BJ (cell line): ENCODE data around the gene APOBR. TPM values are rescaled to one million over a fixed set of nuclear protein-coding genes. Genes with fewer than 3 reads are reported as not detected.

Experiments
- CTCF ChIA-PET: fragments of 350-600 bp; formaldehyde crosslinking; extraction: SDS; loops from one replicate; lab custom pipeline; 2021; ENCODE audit warnings: antibody characterized with exemption, inconsistent platforms; lab: Yijun Ruan, JAX
- POLR2A ChIA-PET: fragments of 300-600 bp; sonication (Branson Sonifier 250); formaldehyde crosslinking; extraction: SDS; loops from one replicate; lab custom pipeline; 2021; ENCODE audit warnings: antibody characterized with exemption; lab: Charles Lee
- DNase-seq: peaks from one replicate; pipeline ENCODE4 v3.0.0-alpha.2; 2011; ENCODE audit warnings: low read depth
- H3K27me3 ChIP-seq: 2 replicates; pipeline ENCODE4 v1.6.0; 2011; ENCODE audit warnings: low read length; ENCODE audit not compliant: control insufficient read depth, insufficient read depth
- H3K36me3 ChIP-seq: 2 replicates; pipeline ENCODE4 v1.5.1; 2011; ENCODE audit warnings: low read length; ENCODE audit not compliant: control insufficient read depth, insufficient read depth
- H3K4me3 ChIP-seq: 2 replicates; pipeline ENCODE4 v1.5.1; 2011; ENCODE audit warnings: low read depth, mild to moderate bottlenecking, control low read depth, low read length
- CTCF ChIP-seq: IDR thresholded peaks from 2 replicates; pipeline ENCODE4 v1.5.1; 2011; ENCODE audit warnings: low read depth, mild to moderate bottlenecking, control low read depth, inconsistent platforms, low read length, moderate library complexity; ENCODE audit not compliant: insufficient read depth
- polyA plus RNA-seq: library from polyadenylated mRNA; depleted of rRNA; stranded (reverse); fragments of >200 nt; gene quantifications from 2 replicates; pipeline ENCODE4 v1.2.3, GENCODE V29; 2011

APOBR gene
- polyA plus RNA-seq, 1 experiment = not detected

DNA sequence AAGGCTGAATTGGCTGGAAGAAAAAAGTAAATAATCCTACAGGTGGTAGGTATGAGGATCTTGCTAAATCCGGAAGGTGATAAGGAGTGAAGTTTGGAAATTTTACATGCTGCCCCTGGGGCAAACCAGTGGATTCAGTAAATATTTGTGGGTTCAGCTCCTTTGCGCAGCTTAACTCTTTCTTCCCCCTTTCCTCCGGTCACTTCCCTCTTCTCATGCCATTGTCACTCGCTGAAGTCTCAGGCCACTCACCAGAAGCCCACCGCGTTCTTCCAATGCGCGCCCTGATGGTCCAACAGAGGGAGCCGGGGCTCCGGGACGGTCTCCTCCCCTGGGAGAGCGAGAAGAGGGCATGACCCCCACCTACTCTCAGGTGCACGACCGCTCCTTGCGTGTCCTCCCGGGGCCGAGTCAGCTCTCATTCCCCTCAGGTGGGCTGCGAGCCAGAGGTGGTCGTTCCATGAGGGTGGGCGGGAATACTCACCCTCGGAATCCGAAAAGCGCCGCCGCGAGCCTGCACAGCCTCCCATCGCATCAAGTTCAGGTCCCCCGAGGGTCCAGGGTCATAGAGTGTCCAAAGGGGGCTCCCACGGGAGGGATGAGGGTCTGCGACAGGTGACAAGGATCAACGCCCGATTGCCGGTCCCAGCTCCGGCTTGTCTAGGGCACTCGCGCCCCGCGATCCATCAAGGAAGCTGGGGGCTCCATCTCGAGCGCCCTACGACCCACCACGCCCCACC lies 3.0 kb upstream of the APOBR start:
- POLR2A ChIA-PET = no interaction called here
- Histone ChIP-seq H3K36me3 (peaks cover 8% of the 10 kb centered on the region), H3K4me3 (peak overlapping the region; percentile 85), H3K27me3 (no peaks in the 10 kb centered on the region)
- TF ChIP-seq CTCF = peak; percentile 57
- CTCF ChIA-PET = interaction anchor here (2.3 kb wide), 1 partner anchor 125 kb away, joined by 8 read pairs; no protein-coding TSS in a partner anchor
- DNase-seq = no peak

GRCh38 chr16:28491970-28492474 lies 2.4 kb upstream of the APOBR start, which contains the start of gene CLN3:
Gene CLN3 (minus strand): TSS chr16:28492074. CDS start chr16:28491759, 315 bp downstream.
- POLR2A ChIA-PET = no interaction called here
- CTCF ChIA-PET = interaction anchor here (0.6 to 2.3 kb wide), 2 partner anchors 11 to 124 kb away, joined by 3 to 8 read pairs; no protein-coding TSS in a partner anchor
- no peaks in the 10 kb centered on the region for H3K27me3 ChIP-seq
- DNase-seq = peak; percentile 73
- TF ChIP-seq CTCF = no peak
- peaks cover 7% of the 10 kb centered on the region for H3K36me3 ChIP-seq
- H3K4me3 ChIP-seq = peak within 1 kb of the TSS; percentile 85

DNA sequence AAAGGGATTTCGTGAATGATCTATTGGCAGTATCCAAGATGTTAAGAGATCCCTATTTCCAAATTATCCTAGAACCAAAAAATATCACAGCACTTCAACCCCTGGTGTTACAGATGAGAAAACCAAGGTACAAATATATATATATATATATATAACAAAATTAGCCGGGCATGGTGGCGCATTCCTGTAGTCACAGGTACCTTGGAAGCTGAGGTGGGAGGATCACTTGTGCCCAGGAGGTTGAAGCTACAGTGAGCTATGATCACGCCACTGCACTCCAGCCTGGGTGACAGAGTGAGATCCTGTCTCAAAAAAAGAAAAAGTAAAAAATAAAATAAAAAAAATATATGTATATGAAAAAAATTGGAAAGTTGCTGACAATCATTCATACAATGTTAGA lies 1.9 kb upstream of the APOBR start:
- TF ChIP-seq CTCF = no peak
- Histone ChIP-seq H3K4me3 (no peak overlapping the region), H3K27me3 (no peaks in the 10 kb centered on the region), H3K36me3 (peaks cover 5% of the 10 kb centered on the region)
- ChIA-PET CTCF (interaction anchor here (0.6 kb wide), 1 partner anchor 11 kb away, joined by 3 read pairs; no protein-coding TSS in a partner anchor), POLR2A (no interaction called here)
- DNase-seq = no peak

- no peaks in the 10 kb centered on the region for H3K27me3 ChIP-seq
- POLR2A ChIA-PET = no interaction called here
- TF ChIP-seq CTCF = no peak
- no peak overlapping the region for H3K4me3 ChIP-seq
- CTCF ChIA-PET = no interaction called here
- H3K36me3 ChIP-seq = no peaks in the 10 kb centered on the region
- no peak for DNase-seq
Observed at GRCh38 chr16:28495098-28495793, 803 bp downstream of the APOBR start.
